Fibroblast of skin of back (primary cell): ENCODE results near the gene CAMKK2.
"Not testable (repeated sequence)": the region's sequence is repeated elsewhere in the genome, so short reads cannot be mapped to it uniquely, and the experiment has no call there.

Experiments
- DNase-seq: peaks from one replicate; pipeline ENCODE4 v3.0.0-alpha.2; 2013

The CAMKK2 gene

DNA sequence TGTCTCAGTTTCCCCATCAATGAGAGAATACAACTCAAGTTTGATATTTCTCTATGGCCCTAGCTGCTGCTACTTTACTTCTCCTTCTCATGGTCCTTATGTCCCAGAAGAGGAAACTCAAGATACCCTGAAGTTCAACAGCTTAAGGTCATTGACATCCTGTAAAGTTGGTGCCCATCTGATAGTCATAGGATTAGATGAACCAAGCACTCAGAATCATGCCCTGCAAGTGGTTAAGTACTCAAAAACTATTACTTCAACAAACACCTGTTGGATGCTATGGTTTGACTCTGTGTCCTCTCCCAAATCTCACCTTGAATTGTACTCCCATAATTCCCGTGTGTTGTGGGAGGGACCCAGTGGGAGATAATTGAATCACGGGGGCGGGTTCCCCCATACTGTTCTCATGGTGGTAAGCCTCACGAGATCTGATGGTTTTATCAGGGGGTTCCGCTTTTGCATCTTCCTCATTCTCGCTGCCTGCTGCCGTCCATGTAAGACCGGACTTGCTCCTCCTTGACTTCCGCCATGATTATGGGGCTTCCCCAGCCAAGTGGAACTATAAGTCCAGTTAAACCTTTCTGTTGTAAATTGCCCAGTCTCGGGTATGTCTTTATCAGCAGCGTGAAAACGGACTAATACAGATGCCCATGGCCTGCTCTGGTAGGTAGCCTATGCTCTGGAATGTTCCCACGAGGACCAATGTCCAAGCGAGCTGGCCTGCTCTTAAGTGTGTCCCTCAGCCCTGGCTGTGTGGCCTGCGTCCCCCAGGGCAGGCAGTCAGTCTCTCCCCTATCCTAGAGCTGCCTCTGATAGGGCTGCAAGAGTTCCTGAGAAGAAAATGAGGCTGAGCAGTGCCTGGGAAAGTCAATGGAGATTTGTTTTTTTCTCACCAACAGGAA, 18.1 kb downstream of the CAMKK2 start:
- DNase-seq, result no peak

DNA sequence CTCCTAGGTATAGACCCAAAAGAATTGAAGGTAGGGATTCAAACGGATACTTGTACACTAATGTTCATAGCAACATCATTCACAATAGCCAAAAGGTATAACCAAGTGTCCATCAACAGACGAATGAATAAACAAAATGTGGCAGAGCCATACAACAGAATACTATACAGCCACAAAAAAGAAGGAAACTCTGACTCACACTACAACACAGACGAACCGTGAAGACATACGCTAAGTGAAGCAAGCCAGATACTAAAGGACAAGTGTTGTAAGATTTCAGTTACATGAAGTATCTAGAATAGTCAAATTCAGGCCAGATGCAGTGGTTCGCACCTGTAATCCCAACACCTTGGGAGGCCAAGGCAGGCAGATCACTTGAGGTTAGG, 19.1 kb downstream of the CAMKK2 start:
- no peak for DNase-seq

DNA sequence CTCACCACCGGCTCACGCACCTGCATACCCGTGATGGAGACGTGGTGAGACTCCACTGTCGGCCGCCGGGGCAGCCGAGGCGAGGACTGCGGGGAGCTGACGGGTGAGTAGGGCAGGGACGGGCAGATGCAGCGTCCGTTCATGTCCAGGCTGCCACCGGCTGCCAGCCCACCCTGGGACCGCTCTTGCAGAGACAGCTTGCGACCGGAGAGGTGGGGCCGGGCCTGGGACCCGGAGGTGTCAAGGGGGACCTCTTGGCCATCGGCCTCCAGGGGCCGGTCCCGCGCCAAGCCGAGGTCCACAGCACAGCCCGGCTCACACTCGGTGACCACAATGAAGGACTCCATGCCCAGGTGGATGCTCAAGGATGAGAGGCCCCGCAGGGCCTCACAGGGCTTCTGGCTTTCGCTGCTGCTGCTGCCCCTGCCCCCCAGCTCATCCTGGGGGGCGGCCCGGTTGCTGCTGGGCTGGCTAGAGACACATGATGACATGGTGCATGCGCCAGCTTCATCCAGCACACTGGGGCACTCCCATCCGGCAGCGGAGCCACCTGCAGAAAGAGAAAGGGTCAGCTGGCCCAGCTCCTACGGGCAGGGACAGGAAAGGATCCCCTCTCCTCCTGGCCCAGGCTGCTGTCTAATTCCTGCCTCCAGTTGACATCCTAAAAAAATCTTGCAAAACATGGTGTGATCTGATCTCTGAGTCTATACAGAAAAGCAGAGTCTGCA, 22.3 kb downstream of the CAMKK2 start:
- DNase-seq, result no peak

DNA sequence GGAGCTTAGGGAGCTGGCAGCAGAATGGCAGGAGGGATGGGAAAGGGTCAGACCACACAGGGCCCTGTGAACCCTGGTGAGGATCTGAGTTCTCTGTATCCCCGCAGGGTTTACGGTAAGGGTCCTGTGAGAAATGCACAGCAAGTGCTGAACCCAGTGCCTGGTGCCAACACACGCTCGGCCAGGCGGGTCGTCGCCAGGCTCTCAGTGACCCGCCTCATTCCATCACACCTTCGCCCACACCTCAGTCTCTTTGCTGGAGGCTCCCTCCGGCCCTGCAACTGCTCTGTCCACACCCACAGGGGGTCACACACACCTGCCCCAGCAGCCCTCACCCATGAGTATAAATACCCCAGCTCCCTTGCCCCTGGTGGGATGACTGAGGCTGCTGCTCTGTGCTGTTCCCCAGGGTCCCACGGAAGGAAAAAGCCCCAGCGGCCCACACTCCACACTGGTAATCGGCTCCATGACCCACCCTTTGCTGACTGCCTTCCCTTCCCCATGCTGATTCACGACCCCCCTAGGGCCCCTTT, 23.1 kb downstream of the CAMKK2 start:
- no peak for DNase-seq

DNA sequence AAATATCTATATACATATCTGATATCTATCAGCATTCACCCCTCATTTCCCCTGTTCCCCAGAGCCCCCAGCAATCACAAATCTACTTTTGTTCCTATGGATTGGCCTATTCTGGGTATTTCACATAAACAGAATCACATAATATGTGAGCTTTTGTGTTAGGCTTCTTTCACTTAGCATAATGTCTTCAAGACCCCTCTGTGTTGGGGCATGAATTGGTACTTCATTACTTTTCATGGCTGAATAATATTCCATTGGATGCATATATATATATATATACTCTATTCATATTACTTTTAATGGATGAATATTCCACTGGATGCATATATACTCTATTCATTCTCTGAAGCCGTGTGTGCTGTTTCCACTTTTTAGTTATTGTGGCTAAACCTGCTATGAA, 28.7 kb downstream of the CAMKK2 start:
- DNase-seq, result no peak

DNA sequence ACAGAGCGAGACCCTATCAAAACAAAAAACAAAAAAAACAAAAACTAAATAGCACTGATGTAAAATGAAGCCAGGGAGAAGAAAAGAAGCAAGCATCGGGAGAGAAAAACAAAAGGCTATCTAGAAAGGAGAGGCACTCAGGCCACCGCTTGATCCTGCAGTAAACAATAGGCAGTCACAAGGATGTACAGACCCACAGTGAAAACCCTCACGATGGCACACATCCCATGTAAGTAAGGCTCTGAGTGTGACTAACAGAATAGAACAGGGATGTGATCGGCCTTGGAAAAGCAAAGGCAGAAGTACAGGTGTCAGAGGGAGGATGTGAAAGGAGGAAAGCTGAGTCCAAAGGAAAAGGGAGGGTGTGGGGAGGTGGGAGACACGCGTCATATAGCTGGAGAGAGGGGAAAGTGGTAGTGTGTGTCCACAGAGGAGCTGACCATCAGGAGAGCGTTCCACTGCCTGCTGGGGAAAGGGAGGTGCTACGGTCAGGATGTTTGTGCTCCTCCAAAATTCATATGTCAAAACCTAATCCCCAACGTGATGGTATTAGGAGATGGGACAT, 31.5 kb downstream of the CAMKK2 start:
- DNase-seq, result no peak

DNA sequence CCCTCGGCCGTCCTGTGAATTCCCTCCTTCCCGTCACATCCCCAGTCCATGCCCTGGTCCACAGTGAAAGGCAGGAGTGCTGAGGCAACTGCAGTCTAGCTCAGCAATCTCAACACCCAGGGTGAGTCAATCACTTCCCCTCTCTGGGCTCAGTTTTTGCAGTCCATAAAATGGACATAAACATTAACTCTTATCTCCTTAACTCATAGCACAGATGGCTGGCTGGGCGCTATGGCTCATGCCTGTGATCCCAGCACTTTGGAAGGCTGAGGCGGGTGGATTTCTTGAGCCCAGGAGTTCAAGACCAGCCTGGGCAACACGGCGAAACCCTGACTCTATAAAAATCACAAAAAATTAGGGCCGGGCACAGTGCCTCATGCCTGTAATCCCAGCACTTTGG, 32.4 kb downstream of the CAMKK2 start:
- no peak for DNase-seq

DNA sequence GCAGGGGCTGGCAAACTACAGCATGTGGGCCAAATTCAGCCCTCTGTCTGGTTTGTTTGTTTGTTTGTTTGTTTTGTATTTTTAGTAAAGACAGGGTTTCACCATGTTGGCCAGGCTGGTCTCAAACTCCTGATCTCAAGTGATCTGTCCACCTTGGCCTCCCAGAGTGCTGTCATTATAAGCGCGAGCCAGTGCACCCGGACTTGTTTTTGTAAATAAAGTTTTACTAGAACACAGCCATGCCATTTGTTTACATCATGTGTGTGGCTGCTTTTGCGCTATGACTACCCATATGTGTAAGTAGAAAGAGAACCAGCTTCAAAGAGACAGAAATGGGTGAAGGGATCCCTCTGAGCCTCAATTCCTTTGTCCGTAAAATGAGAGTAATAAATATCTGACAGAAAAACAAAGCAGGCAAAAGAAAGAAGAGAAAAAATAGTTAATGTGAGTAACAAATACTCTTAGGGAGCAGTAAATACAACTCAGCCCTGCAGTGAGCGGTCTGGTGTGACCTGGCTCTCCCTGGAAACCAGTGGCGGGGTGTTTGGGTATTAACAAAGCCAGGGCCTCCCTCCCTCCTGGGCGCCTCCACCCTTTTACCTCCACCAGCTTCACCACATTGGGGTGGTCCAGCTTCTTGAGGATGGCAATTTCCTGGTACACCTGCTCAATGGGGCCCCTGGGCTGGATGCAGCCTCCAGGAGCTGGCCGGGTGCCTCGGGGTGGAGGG, 33.1 kb downstream of the CAMKK2 start:
- DNase-seq, result no peak

DNA sequence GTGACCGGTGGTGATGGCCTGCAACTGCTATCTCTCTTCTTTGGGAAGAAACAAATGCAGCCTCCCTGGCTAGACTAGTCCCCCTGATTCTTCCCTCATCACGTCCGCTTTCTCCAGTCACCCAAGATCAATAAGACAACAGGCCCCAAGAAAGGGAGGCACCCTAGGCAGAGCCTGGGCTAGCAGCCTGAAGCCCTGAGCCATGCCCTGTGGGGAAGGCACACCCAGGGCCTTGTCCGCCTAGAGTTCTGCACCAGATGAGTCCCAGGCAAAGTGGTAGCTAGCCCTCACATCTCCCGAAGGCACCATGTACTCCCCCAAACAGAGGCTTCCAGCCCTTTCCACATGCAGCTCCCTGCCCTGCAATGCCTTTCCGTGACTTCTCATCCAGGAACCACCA, 35.1 kb downstream of the CAMKK2 start:
- no peak for DNase-seq

DNA sequence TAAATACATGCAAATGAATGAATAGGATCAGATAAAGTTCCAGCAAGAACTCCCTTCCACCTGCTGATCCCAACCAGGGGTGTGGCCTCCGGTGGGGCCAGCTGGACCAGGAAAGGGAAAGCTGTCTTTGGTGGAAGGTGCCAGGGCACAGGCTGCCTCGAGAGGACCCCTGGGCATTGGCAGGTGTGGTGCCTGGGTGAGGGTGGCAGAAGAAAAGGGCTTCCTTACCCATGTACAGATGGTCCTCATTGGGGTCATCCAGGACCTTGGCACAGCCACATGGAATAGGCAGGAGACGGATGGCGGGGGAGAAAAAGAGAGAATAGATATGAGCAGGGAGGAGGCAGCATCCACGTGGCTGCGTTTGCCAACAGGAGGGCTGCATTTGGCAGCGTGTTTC, 36.4 kb downstream of the CAMKK2 start:
- DNase-seq, result no peak

DNA sequence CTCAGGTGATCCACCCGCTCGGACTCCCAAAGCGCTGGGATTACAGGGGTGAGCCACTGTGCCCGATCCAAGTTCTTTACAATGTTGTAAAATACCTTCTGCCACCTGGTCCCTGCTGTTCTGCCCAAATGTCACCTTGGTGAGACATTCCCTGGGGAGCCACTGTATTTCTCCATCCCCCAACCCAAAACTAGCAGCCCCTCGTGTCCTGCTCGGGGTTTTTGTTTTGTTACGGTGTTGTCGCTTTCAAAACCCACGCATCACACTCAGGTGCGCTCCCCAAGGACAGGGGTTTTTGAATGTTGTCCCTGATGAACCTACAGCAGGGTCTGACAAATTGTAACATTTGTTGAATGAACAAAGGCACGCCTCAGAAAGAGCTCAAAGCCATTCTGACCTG, 37.4 kb downstream of the CAMKK2 start:
- no peak for DNase-seq

DNA sequence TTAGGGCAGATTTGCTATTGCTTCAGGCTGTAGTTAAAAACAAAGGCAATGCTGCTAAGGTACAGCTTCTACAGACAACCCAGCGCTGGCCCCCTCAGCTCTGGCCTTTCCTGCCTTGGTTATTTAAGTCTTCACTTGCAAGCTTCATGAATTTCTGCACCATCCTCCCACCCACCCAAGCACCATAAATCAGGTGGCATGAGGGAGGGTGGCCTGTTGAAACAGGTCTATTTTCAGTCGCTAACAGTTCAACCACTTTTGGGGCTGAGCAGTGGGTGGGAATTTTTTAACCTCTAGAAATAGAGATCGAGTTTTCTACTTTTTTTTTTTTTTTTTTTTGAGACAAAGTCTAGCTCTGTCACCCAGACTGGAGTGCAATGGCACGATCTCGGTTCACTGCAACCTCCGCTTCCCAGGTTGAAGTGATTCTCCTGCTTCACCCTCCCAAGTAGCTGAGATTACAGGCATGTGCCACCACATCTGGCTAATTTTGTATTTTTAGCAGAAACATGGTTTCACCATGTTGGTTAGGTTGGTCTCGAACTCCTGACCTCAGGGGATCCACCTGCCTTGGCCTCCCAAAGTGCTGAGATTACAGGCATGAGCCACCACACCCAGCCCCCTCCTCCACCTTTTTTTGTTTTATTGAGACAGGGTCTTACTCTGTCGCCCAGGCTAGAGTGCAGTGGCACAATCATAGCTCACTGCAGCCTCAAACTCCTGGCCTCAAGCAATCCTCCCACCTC, 38.6 kb downstream of the CAMKK2 start:
- not testable (repeated sequence) for DNase-seq

DNA sequence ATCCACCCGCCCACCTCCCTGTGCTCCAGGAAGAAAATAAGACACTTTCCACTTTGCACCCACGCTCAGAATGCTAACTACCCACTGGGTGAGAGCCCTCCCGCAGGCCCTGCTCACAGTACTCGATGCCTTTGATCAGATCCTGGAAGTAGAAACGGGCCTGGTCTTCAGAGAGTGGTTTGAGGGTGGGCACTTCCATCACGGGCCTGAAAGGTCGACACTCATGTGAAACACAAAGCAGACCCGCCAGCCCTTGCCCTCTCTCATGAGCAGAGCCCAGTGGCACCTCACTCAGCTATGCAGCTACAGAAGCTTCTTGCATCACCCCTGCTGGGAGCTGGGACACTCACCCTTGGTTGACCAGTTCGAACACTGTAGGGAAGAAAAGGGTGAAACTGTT, 41.1 kb downstream of the CAMKK2 start:
- DNase-seq, result no peak

DNA sequence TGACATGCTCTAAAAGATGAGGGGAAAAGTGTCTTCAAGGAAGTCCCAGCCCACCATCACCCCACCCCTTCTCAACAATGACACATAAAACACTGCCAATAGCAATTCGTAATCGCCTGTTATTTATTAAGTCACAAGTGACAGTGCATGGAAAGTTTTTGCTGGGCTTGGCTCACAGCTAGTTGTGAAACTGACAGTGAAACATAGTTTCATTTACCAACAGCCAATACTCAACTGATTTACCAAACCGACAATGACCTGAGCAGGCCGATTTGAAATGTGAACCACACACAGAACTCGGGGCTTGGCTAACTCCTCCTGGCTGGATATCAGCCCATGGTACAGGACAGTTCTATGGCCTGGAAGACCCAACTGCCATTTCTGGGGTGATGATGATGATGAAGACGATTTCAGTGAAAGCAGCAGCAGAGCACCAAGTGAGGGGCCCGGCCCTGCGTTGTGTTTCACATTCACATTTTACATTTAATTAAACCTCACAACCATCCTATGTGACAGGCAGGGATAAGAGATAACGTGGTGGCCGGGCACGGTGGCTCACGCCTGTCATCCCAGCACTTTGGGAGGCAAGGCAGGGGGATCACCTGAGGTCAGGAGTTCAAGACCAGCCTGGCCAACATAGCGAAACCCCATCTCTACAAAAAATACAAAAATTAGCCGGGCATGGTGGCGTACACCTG, 42.7 kb downstream of the CAMKK2 start:
- DNase-seq, result no peak

DNA sequence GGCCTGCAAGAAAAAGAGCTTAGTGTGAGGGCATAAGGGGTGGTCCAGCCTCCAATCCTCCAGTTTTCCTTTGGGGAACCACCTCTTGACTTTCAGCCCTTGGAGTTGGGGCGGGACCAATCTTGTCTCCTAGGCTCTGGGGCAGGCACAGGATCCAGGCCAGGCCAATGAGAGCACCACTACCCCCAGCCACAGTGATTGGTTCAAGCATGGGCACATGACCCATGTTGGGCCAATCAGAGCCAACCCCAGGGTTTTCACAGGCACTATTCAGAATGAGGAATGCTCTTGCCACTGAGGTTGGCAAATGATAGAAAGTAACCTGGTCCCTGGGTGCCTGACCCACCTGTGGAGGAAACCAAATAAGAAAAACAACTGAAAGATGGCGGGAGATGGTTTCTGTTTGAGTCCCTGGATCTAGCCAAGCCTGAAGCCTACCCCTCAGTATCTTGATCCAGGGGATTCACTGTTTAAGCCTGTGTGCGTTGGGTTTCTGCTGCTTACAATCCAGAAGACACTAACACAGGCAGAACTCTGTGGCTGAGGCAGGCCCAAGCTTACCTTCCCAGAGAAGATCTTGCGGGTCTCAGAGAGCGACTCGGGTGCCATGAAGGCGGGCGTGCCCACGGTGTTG, 43.7 kb downstream of the CAMKK2 start:
- DNase-seq, result no peak

DNA sequence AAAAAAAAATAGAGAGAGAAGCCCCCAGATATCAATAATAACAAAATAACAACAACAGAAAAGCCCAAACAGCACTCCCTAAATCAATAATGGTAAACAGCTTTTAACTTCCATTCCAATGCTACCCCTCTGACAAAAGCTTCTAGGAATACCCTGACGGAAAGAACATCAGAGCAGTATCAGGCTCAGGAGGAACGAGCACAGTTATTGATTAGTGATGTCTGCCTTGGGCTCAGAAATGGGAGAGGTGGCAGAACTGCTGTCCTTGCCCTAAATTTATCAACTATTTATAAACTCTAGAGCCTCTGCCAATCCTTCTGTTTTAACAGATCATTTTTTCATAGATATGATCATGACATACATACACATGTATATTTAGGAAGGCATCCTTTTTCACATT, 44.7 kb downstream of the CAMKK2 start:
- no peak for DNase-seq

DNA sequence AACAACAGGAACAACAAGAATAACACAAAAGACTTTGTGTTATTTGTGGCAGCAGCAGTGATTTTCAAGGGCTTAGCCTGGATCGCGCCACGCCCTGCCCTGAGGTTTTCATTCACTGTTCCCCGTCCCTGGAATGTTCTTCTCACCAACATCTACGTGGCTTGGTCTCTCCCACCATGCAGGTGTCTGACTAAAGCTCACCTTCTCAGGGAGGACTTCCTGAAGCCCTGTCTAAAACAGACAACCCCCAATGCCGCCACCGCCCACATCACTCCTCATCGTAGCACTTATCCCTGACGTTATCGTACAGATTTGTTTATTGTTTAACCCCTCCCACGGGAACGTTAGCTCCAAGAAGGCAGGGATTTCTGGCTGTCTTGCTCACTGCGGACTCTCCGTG, 46.1 kb downstream of the CAMKK2 start:
- DNase-seq, result no peak

DNA sequence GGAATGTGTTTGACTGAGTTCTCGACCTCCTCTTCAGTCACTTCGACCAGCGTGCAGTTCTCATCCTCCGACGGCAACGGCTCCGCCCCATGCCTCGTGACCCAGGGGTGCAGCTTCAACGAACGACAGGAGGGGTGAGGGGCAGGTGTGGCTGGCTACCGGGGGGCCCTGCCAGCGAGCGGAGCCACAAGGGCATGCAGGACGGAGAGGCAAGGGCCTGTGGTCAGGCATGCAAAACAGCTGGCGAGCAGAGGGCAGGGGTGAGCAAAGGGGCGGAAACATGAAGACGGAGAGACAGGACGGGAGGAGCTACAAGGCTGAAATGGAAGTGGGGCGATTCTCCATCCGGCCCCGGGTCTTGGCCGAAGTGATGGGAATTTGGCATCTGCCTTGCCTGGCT, 47.9 kb downstream of the CAMKK2 start:
- DNase-seq, result no peak

DNA sequence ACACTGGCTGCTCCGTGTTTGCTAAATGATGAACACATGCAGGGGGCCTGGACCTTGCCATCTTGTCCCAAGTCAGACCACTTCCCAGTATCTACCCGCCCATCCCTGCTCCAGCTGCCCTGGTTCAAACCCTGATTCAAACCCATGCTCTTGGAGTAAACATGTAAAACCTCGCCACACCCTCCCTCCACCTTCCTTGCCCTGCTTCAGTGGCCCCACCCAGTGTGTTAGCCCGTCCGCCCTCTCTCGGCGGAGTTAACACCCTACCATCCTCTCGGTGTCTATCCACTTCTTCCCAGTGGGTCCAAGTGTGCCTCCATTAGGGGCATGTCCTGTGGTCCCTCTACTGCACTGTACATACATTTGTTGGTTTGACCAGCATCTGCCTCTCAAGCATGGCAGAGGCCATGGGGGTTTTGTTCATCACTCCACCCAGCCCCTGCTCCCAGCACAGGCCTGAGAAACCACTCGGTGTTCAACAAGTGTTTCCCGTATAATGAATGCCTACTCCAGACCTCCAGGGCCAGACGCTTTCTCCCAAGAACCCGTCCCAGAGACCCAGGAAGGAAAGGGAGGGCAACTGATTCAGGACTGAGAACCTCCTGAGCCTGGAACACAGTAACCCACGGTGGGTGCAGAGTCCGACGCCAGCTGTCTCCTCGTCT, 49.5 kb downstream of the CAMKK2 start:
- no peak for DNase-seq

DNA sequence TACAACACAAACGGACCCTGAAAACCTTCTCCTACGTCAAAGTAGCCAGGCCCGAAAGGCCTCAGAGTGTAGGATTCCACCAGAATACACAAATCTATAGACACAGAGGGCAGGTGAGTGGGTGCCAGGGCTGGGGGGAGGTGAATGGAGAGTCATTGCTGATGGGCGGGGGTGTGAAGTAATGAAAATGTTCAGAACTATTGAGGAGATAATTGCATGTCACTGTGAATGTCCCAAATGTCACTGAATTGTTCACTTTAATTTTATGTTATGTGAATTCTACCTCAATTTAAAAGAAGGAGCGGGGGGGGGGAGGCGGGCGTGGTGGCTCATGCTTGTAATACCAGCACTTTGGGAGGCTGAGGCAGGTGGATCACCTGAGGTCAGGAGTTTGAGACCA, 50.6 kb downstream of the CAMKK2 start:
- DNase-seq, result no peak
